Heart left ventricle (tissue), 16 donors: ENCODE data around the gene TAF5L. TPM values are rescaled to one million over a fixed set of nuclear protein-coding genes. Genes with fewer than 3 reads are reported as not detected.

Experiments used
- ATAC-seq, 4 donors: fragments of 200-7000 bp; cut with Tn5 transposase; one replicate each; pipeline ENCODE4 v1.9.1; 2020 to 2022; ENCODE audit warnings: moderate library complexity in 4 of 4, mild to moderate bottlenecking in 3 of 4, moderate number of reproducible peaks in 1 of 4
- DNase-seq, 5 donors: peaks; one replicate each; pipeline ENCODE4 v3.0.0-alpha.2; 2020
- H3K27ac ChIP-seq, 12 donors: fragments of 200-600 bp; sonication (generic) in 4 of 12; one replicate each; pipeline versions ENCODE4 v1.5.0 to v1.8.0; 2016 to 2022; ENCODE audit warnings: mild to moderate bottlenecking in 2 of 12
- H3K27me3 ChIP-seq, 9 donors: fragments of 200-600 bp; sonication (generic) in 2 of 9; one replicate each; pipeline versions ENCODE4 v1.5.1 to v1.8.0; 2016 to 2022; ENCODE audit warnings: mild to moderate bottlenecking in 3 of 9
- H3K36me3 ChIP-seq, 9 donors: fragments of 200-600 bp; sonication (generic) in 2 of 9; one replicate each; pipeline versions ENCODE4 v1.5.0 to v1.8.0; 2018 to 2022; ENCODE audit warnings: mild to moderate bottlenecking in 2 of 9
- H3K4me1 ChIP-seq, 12 donors: fragments of 200-600 bp; sonication (generic) in 4 of 12; one replicate each; pipeline versions ENCODE4 v1.5.0 to v1.8.0; 2016 to 2022; ENCODE audit warnings: mild to moderate bottlenecking in 3 of 12
- H3K4me3 ChIP-seq, 12 donors: fragments of 200-600 bp; sonication (generic) in 4 of 12; one replicate each; pipeline versions ENCODE4 v1.5.0 to v1.8.0; 2017 to 2022; ENCODE audit warnings: mild to moderate bottlenecking in 9 of 12, moderate library complexity in 4 of 12
- H3K9me3 ChIP-seq, 12 donors: fragments of 200-600 bp; sonication (generic) in 4 of 12; one replicate each; pipeline versions ENCODE4 v1.5.0 to v1.8.0; 2016 to 2022; ENCODE audit warnings: mild to moderate bottlenecking in 1 of 12
- POLR2A ChIP-seq, 2 donors: fragments of 450-650 bp; IDR thresholded peaks; one replicate each; pipeline ENCODE4 v1.6.1; 2017; ENCODE audit warnings: antibody characterized with exemption in 2 of 2, mild to moderate bottlenecking in 2 of 2, moderate library complexity in 2 of 2
- WGBS, 4 donors: extraction: QIAGEN DNeasy Blood & Tissue Kit in 2 of 4; methylation state at CpG; one replicate each; pipeline versions ENCODE4 v1.1.5 to v1.1.7; 2013 to 2018; 5-methylcytosine and 5-hydroxymethylcytosine counted together
- intact Hi-C, 10 donors: fragments of 100-400 bp; cut with DNase I; formaldehyde crosslinking; loops; one replicate each; pipeline versions ENCODE4 v1.11.1 to v1.14.2; 2022
- polyA plus RNA-seq, 2 donors: library from polyadenylated mRNA; stranded (reverse); fragments of 200-250 nt; gene quantifications; one replicate each; pipeline ENCODE4 v1.2.3, GENCODE V29; 2013
- total RNA-seq, 9 donors: library from RNA; depleted of rRNA in 2 of 9; stranded (reverse); fragments of >200 nt in 2 of 9; fragmentation: NEBNext Ultra II Directional in 3 of 9; extraction: Animal tissue kit (Norgen Biotek cat#: 25700) in 3 of 9; gene quantifications; one replicate each; pipeline versions ENCODE4 v1.1.0 to v1.2.4, GENCODE V29; 2016 to 2023
- TF ChIP-seq, protein P1 (sequence below), 12 donors: fragments of 200-600 bp; sonication (generic) in 4 of 12; IDR thresholded peaks; one replicate each; pipeline versions ENCODE4 v1.5.0 to v1.8.0; 2018 to 2022; ENCODE audit warnings: antibody characterized with exemption in 12 of 12, mild to moderate bottlenecking in 5 of 12
- donor health status: ischemic (EF 13 %, LVEDD 7.1; RV severe dilation, severe dysfunction).
- donor health status: healthy with polysubstance abuse.
- donor health status: DM: no; HTN: yes; CAD: no.
- donor health status: DM: no; HTN: no; CAD: no.
- donor health status: ischemic (EF 25% LVEDD 6.9; RV normal size, moderate dysfunction).
- donor health status: ischemic (EF 25% LVEDD 5.7; RV mildly dilated, moderate dysfunction).
- donor health status: healthy.
- donor health status: DM: yes; HTN: yes; CAD: no.
- donor health status: ischemic (EF 35%, LVEDD 5.7; RV mildly dilated, moderate dysfunction).
- donor health status: nonischemic (EF 11% LVEDD 7.7; RV severe dilation, severe dysfunction).
- donor health status: DM: yes; HTN: yes; CAD: no.
- donor health status: PGD.
- donor health status: ischemic (EF 29% LVEDD 5.4; RV normal size, mild dysfunction).
- donor health status: nonischemic (EF 23%, LVEDD 6.1; RV moderate dilation, normal function).

Gene TAF5L
- total and polyA plus RNA-seq, 11 donors, result 4.4 to 15.4 (median 11.1) TPM

GRCh38 chr1:229617351-229618100, 8.4 kb downstream of the TAF5L start:
- no peaks in the 10 kb centered on the region for H3K9me3 ChIP-seq
- H3K27me3 ChIP-seq, result no peaks in the 10 kb centered on the region
- DNase-seq (no peak), ATAC-seq (peak in 2 of 4 donors; percentile 16 to 17)
- H3K36me3 ChIP-seq, result peaks cover 0 to 22% (median 16%) of the 10 kb centered on the region in 9 donors
- H3K4me3 ChIP-seq, result no peak overlapping the region
- no peak for TF ChIP-seq POLR2A (IDR thresholded peaks at IDR 0.05)
- TF ChIP-seq, protein P1, sequence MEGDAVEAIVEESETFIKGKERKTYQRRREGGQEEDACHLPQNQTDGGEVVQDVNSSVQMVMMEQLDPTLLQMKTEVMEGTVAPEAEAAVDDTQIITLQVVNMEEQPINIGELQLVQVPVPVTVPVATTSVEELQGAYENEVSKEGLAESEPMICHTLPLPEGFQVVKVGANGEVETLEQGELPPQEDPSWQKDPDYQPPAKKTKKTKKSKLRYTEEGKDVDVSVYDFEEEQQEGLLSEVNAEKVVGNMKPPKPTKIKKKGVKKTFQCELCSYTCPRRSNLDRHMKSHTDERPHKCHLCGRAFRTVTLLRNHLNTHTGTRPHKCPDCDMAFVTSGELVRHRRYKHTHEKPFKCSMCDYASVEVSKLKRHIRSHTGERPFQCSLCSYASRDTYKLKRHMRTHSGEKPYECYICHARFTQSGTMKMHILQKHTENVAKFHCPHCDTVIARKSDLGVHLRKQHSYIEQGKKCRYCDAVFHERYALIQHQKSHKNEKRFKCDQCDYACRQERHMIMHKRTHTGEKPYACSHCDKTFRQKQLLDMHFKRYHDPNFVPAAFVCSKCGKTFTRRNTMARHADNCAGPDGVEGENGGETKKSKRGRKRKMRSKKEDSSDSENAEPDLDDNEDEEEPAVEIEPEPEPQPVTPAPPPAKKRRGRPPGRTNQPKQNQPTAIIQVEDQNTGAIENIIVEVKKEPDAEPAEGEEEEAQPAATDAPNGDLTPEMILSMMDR (IDR thresholded peaks at IDR 0.05), result no peak
- WGBS, 4 donors, result 78 to 87% (median 84%) methylated on average over 11 of the region's 11 CpGs
- intact Hi-C loops, result no loop called here
- H3K27ac ChIP-seq, result no peak overlapping the region
- peaks cover 0 to 32% (median 17%) of the 10 kb centered on the region in 12 donors for H3K4me1 ChIP-seq

- H3K9me3 ChIP-seq, result no peaks in the 10 kb centered on the region
- no peak for TF ChIP-seq POLR2A (IDR thresholded peaks at IDR 0.05)
- TF ChIP-seq, protein P1 (IDR thresholded peaks at IDR 0.05), result no peak
- no peak overlapping the region for H3K27ac ChIP-seq
These were observed 11.2 kb downstream of the TAF5L start for GRCh38 chr1:229614701-229615100.

GRCh38 chr1:229613938-229614337, 12.0 kb downstream of the TAF5L start:
- intact Hi-C loops, result no loop called here
- WGBS, 4 donors, result 63 to 76% (median 67%) methylated on average over 5 of the region's 5 CpGs
- DNase-seq (no peak), ATAC-seq (no peak)
- Histone ChIP-seq H3K9me3 (no peaks in the 10 kb centered on the region), H3K27me3 (no peaks in the 10 kb centered on the region), H3K4me1 (peaks cover 0 to 8% (median 0%) of the 10 kb centered on the region in 12 donors), H3K36me3 (peaks cover 0 to 57% (median 52%) of the 10 kb centered on the region in 9 donors), H3K27ac (no peak overlapping the region), H3K4me3 (no peak overlapping the region)
- TF ChIP-seq, protein P1 (IDR thresholded peaks at IDR 0.05), result no peak
- no peak for TF ChIP-seq POLR2A (IDR thresholded peaks at IDR 0.05)

More at GRCh38 chr1:229614701-229615100, 11.2 kb downstream of the TAF5L start:
- Histone ChIP-seq H3K4me3 (no peak overlapping the region), H3K4me1 (peaks cover 0 to 11% (median 0%) of the 10 kb centered on the region in 12 donors), H3K27me3 (no peaks in the 10 kb centered on the region), H3K36me3 (peaks cover 0 to 50% (median 44%) of the 10 kb centered on the region in 9 donors)
- ATAC-seq, result no peak
- DNase-seq, result no peak
- 93 to 99% (median 96%) methylated on average over 2 of the region's 2 CpGs for WGBS, 4 donors
- intact Hi-C loops, result no loop called here

- no peaks in the 10 kb centered on the region for H3K4me1 ChIP-seq
- intact Hi-C loops, result no loop called here
- H3K4me3 ChIP-seq, result no peak overlapping the region
- peaks cover 0 to 100% (median 98%) of the 10 kb centered on the region in 9 donors for H3K36me3 ChIP-seq
- no peaks in the 10 kb centered on the region for H3K27me3 ChIP-seq
- TF ChIP-seq, protein P1 (IDR thresholded peaks at IDR 0.05), result no peak
- TF ChIP-seq POLR2A (IDR thresholded peaks at IDR 0.05), result no peak
- no peaks in the 10 kb centered on the region for H3K9me3 ChIP-seq
- ATAC-seq (no peak), DNase-seq (no peak)
- no peak overlapping the region for H3K27ac ChIP-seq
- 94 to 100% (median 99%) methylated on average over 2 of the region's 2 CpGs for WGBS, 4 donors
These were observed 17.3 kb downstream of the TAF5L start for GRCh38 chr1:229608590-229608989.
